Measurements from ENCODE around the gene POLR1C.
"Not testable (repeated sequence)": the region's sequence is repeated elsewhere in the genome, so short reads cannot be mapped to it uniquely, and the experiment has no call there.

The POLR1C gene

GRCh38 chr6:43516697-43517504 is at the start of gene POLR1C, which contains the start of gene YIPF3:
TSS of gene POLR1C (plus strand) at chr6:43517089. CDS start at chr6:43517110, 21 bp downstream.
TSS of gene YIPF3 (minus strand) at chr6:43516926. CDS start at chr6:43516807, 119 bp downstream.
- DNase-seq (ENCODE audit: low read depth in 2 of 2): peak; percentile 89 to 94

- not testable (repeated sequence) for DNase-seq (ENCODE audit: low read depth in 2 of 2)
Observed at GRCh38 chr6:43467265-43467664, 49.6 kb upstream of the POLR1C start.

- no peak for DNase-seq (ENCODE audit: low read depth in 2 of 2)
Observed at GRCh38 chr6:43467752-43468151, 49.1 kb upstream of the POLR1C start.

GRCh38 chr6:43468240-43468639 is 48.6 kb upstream of the POLR1C start:
- DNase-seq (ENCODE audit: low read depth in 2 of 2): no peak

GRCh38 chr6:43468748-43469681 is 47.9 kb upstream of the POLR1C start:
- DNase-seq (ENCODE audit: low read depth in 2 of 2): no peak

- no peak for DNase-seq (ENCODE audit: low read depth in 2 of 2)
Observed at GRCh38 chr6:43469947-43470346, 46.9 kb upstream of the POLR1C start.

GRCh38 chr6:43471399-43471798 is 45.5 kb upstream of the POLR1C start:
- no peak for DNase-seq (ENCODE audit: low read depth in 2 of 2)

- no peak for DNase-seq (ENCODE audit: low read depth in 2 of 2)
Observed at GRCh38 chr6:43472515-43472914, 44.4 kb upstream of the POLR1C start.

- no peak for DNase-seq (ENCODE audit: low read depth in 2 of 2)
Observed at GRCh38 chr6:43475516-43475915, 41.4 kb upstream of the POLR1C start.

- DNase-seq (ENCODE audit: low read depth in 2 of 2): no peak
Observed at GRCh38 chr6:43476746-43477145, 40.1 kb upstream of the POLR1C start.

- peak; percentile 92 to 93 for DNase-seq (ENCODE audit: low read depth in 2 of 2)
Observed at GRCh38 chr6:43477235-43478007, 39.5 kb upstream of the POLR1C start, which contains the start of gene TJAP1. TSS of gene TJAP1 (plus strand) at chr6:43477570. CDS start at chr6:43499002, 21,432 bp downstream.

- DNase-seq (ENCODE audit: low read depth in 2 of 2): no peak
Observed at GRCh38 chr6:43478008-43478372, 38.9 kb upstream of the POLR1C start.

- no peak for DNase-seq (ENCODE audit: low read depth in 2 of 2)
Observed at GRCh38 chr6:43481075-43481474, 35.8 kb upstream of the POLR1C start.

GRCh38 chr6:43481591-43482236 is 35.2 kb upstream of the POLR1C start:
- DNase-seq (ENCODE audit: low read depth in 2 of 2): no peak

- DNase-seq (ENCODE audit: low read depth in 2 of 2): no peak
Observed at GRCh38 chr6:43488667-43489276, 28.1 kb upstream of the POLR1C start.

- DNase-seq (ENCODE audit: low read depth in 2 of 2): no peak
Observed at GRCh38 chr6:43489277-43490072, 27.4 kb upstream of the POLR1C start.

- no peak for DNase-seq (ENCODE audit: low read depth in 2 of 2)
Observed at GRCh38 chr6:43490523-43490939, 26.4 kb upstream of the POLR1C start.

GRCh38 chr6:43491750-43492661 is 24.9 kb upstream of the POLR1C start:
- DNase-seq (ENCODE audit: low read depth in 2 of 2): no peak

- no peak for DNase-seq (ENCODE audit: low read depth in 2 of 2)
Observed at GRCh38 chr6:43492673-43493072, 24.2 kb upstream of the POLR1C start.

Measured in stimulated activated CD8-positive, alpha-beta memory T cell treated with anti-CD3 and anti-CD28 coated beads, Interleukin-15, amount 100 ng/mL, for 4 hours (primary cell).